ENCODE measurements around the gene TMEM238.

The TMEM238 gene

DNA sequence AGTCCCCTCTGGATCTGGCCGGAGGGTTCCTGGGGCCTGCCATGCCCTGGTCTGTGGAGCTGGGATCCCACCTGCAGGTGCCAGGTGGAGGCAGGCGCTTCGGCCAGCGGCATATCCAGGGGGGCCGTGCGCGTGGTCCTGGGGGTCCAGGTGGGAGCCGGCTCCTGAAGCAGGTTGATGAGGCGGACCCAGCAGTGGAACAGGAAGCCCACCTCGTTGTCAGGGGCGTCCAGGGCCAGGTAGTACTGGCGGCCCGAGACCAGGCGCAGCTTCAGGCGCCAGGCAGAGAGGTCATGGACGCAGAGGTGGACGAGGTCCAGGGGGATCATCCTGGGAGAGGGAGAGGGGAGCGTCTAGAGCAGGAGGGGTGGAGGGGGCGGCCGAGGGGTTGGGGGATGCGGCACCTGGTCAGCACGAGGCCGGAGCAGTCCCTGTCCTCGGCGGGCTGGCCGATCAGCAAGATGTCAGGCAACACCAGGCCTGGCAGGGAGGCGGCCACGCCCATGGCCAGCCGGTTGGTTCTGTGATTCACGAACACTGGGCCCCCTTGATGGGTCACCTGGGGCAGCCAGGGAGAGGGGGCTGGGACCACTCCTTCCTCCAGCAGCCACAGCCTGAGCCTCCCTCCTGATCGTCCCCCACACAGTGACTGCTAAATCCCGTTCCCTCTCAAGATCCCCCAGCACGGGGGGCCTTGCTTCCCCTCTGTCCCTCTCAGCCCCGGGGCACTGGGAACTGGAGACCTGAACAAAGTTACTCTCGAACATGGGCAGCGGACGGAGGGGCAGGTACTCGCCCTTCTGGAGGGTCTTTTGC lies 21.7 kb downstream of the TMEM238 start:
- Histone ChIP-seq H3K27ac (ENCODE audit: poor library complexity, severe bottlenecking) (no peak overlapping the region), H3K4me1 (ENCODE audit: insufficient read depth, poor library complexity, severe bottlenecking) (no peaks in the 10 kb centered on the region), H3K27me3 (ENCODE audit: insufficient read depth, poor library complexity, severe bottlenecking) (no peaks in the 10 kb centered on the region), H3K36me3 (ENCODE audit: low read depth) (no peaks in the 10 kb centered on the region), H3K9me3 (ENCODE audit: severe bottlenecking) (no peaks in the 10 kb centered on the region), H3K4me3 (ENCODE audit: severe bottlenecking) (no peak overlapping the region)
- TF ChIP-seq, protein P1, sequence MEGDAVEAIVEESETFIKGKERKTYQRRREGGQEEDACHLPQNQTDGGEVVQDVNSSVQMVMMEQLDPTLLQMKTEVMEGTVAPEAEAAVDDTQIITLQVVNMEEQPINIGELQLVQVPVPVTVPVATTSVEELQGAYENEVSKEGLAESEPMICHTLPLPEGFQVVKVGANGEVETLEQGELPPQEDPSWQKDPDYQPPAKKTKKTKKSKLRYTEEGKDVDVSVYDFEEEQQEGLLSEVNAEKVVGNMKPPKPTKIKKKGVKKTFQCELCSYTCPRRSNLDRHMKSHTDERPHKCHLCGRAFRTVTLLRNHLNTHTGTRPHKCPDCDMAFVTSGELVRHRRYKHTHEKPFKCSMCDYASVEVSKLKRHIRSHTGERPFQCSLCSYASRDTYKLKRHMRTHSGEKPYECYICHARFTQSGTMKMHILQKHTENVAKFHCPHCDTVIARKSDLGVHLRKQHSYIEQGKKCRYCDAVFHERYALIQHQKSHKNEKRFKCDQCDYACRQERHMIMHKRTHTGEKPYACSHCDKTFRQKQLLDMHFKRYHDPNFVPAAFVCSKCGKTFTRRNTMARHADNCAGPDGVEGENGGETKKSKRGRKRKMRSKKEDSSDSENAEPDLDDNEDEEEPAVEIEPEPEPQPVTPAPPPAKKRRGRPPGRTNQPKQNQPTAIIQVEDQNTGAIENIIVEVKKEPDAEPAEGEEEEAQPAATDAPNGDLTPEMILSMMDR (IDR thresholded peaks at IDR 0.05; ENCODE audit: poor library complexity, severe bottlenecking): no peak
- ATAC-seq (ENCODE audit: low read depth) (no peak), DNase-seq (ENCODE audit: low spot score) (no peak)

DNA sequence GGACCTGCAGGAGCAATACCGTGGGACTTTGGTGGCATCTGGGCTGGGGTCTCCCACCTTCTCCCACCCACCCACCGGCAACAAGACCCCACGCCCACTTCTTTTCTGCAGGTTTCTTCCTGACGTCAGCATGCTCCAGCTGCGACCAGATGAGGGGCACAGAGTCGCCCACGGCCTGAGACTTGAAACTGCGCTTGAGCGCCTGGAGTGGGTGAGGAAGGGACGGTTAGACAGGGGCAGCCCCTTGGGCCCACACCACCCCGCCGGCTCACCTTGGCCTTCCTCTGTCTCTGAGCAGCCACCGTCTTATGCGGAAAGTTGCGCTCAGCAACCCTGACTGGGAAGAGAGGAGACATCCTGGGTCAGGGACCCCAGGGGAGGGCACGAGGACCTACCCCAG lies 23.2 kb downstream of the TMEM238 start:
- no peak for ATAC-seq (ENCODE audit: low read depth)
- no peak overlapping the region for H3K27ac ChIP-seq (ENCODE audit: poor library complexity, severe bottlenecking)
- no peaks in the 10 kb centered on the region for H3K4me1 ChIP-seq (ENCODE audit: insufficient read depth, poor library complexity, severe bottlenecking)
- H3K27me3 ChIP-seq (ENCODE audit: insufficient read depth, poor library complexity, severe bottlenecking): no peaks in the 10 kb centered on the region
- no peaks in the 10 kb centered on the region for H3K36me3 ChIP-seq (ENCODE audit: low read depth)
- H3K9me3 ChIP-seq (ENCODE audit: severe bottlenecking): no peaks in the 10 kb centered on the region
- TF ChIP-seq, protein P1 (IDR thresholded peaks at IDR 0.05; ENCODE audit: poor library complexity, severe bottlenecking): no peak
- DNase-seq (ENCODE audit: low spot score): no peak
- H3K4me3 ChIP-seq (ENCODE audit: severe bottlenecking): no peak overlapping the region

DNA sequence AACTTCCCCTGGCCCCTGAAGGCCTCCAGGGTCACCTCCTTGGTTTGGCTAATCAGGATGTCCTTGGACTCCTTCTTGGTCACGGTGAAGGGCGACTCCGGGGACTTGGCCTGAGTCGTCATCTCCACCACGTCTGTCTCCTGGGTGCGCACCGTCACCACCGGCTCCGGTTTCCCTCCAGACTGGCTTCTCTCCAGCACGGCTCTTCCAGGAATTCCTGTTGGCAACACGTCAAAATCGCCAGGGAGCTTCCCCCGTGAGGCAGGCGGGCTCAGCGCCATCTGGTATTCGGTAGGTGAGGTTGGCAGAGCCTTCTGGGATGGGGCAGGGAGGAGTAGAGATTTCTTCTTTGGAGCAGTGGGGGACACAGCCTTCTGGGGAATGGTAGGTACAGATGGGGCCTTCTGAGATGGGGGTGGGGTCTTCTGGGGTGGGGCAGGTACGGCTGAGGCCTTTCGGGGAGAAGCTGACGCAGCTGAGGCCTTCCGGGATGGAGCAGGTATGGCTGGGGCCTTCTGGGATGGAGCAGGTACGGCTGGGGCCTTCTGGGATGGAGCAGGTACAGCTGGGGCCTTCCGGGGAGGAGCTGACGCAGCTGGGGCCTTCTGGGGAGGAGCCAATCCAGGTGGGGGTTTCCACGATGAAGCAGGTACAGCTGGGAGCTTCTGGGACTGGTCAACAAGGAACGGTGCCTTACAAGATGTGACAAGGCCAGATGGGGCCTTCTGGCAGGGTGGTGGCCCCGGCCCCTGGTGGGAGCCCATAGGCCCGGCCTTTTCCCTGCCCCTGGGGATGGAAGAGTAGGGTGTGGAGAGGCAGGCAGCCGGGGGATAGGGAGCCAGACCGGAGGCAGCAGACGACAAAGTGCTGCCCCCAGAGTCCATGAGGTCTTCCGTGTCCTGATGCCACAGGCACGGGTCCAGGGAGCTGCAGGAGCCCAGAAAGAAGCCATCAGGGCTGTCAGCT lies 24.9 kb downstream of the TMEM238 start:
- H3K9me3 ChIP-seq (ENCODE audit: severe bottlenecking): no peaks in the 10 kb centered on the region
- H3K4me3 ChIP-seq (ENCODE audit: severe bottlenecking): no peak overlapping the region
- H3K27me3 ChIP-seq (ENCODE audit: insufficient read depth, poor library complexity, severe bottlenecking): no peaks in the 10 kb centered on the region
- DNase-seq (ENCODE audit: low spot score) (peak; percentile 58), ATAC-seq (ENCODE audit: low read depth) (no peak)
- H3K36me3 ChIP-seq (ENCODE audit: low read depth): no peaks in the 10 kb centered on the region
- H3K27ac ChIP-seq (ENCODE audit: poor library complexity, severe bottlenecking): no peak overlapping the region
- no peaks in the 10 kb centered on the region for H3K4me1 ChIP-seq (ENCODE audit: insufficient read depth, poor library complexity, severe bottlenecking)
- TF ChIP-seq, protein P1 (IDR thresholded peaks at IDR 0.05; ENCODE audit: poor library complexity, severe bottlenecking): no peak

DNA sequence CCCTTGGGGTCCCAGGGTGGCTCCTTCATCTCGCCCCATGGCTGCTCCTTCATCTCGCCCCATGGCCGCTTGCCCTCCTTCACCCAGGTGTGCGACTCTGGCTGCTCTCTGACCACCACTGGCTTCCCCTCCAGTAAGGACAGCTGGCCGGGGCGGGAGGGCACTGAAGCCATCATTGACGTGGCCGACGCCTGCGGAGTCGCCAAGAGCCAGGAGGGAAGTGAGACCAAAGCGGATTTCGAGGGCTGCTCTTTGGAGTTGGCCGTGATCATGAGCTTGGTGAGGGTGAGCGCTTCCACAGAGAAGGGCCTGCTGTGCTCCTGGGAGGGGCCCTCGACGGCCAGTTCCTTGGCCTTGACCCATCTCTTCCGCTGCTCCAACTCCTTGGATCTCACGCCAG lies 25.6 kb downstream of the TMEM238 start:
- Histone ChIP-seq H3K4me1 (ENCODE audit: insufficient read depth, poor library complexity, severe bottlenecking) (no peaks in the 10 kb centered on the region), H3K27me3 (ENCODE audit: insufficient read depth, poor library complexity, severe bottlenecking) (no peaks in the 10 kb centered on the region), H3K4me3 (ENCODE audit: severe bottlenecking) (no peak overlapping the region), H3K27ac (ENCODE audit: poor library complexity, severe bottlenecking) (no peak overlapping the region), H3K9me3 (ENCODE audit: severe bottlenecking) (no peaks in the 10 kb centered on the region), H3K36me3 (ENCODE audit: low read depth) (no peaks in the 10 kb centered on the region)
- ATAC-seq (ENCODE audit: low read depth): no peak
- no peak for DNase-seq (ENCODE audit: low spot score)
- TF ChIP-seq, protein P1 (IDR thresholded peaks at IDR 0.05; ENCODE audit: poor library complexity, severe bottlenecking): no peak

Data from RWPE2 (cell line).